ENCODE measurements around the gene CPSF2. TPM values are rescaled to one million over a fixed set of nuclear protein-coding genes. Genes with fewer than 3 reads are reported as not detected.
A peak's percentile ranks its signal among the peaks of the same experiment; 100 is the strongest.
"Not testable (repeated sequence)": the region's sequence is repeated elsewhere in the genome, so short reads cannot be mapped to it uniquely, and the experiment has no call there.

CPSF2 gene
- total and polyA plus RNA-seq, 10 donors, result 4.5 to 59.7 (median 36.6) TPM

DNA sequence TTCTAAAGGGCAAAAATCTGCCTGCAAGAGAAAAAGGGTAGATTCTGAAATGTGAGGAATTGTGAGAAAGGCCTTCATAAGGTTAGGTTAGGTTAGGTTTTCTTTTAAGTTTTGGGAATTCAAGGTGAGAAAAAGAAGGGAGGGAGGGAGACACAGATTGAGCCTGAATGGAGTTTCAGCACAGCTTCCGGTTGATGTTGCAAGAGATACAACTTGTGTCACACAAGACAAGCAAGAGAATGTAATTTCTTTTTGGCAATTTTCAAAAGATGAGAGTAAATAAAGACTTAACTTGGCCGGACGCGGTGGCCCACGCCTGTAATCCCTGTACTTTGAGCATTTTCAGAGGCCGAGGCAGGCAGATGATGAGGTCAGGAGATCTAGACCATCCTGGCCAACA lies 63.8 kb downstream of the CPSF2 start:
- peaks cover 0 to 8% (median 0%) of the 10 kb centered on the region in 8 donors for H3K9me3 ChIP-seq
- H3K36me3 ChIP-seq, result no peaks in the 10 kb centered on the region
- TF ChIP-seq POLR2AphosphoS5 (IDR thresholded peaks at IDR 0.05) (no peak), POLR2A (IDR thresholded peaks at IDR 0.05) (no peak)
- TF ChIP-seq, protein P1, sequence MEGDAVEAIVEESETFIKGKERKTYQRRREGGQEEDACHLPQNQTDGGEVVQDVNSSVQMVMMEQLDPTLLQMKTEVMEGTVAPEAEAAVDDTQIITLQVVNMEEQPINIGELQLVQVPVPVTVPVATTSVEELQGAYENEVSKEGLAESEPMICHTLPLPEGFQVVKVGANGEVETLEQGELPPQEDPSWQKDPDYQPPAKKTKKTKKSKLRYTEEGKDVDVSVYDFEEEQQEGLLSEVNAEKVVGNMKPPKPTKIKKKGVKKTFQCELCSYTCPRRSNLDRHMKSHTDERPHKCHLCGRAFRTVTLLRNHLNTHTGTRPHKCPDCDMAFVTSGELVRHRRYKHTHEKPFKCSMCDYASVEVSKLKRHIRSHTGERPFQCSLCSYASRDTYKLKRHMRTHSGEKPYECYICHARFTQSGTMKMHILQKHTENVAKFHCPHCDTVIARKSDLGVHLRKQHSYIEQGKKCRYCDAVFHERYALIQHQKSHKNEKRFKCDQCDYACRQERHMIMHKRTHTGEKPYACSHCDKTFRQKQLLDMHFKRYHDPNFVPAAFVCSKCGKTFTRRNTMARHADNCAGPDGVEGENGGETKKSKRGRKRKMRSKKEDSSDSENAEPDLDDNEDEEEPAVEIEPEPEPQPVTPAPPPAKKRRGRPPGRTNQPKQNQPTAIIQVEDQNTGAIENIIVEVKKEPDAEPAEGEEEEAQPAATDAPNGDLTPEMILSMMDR (IDR thresholded peaks at IDR 0.05 in 8 of 11, conservative IDR thresholded peaks at IDR 0.05 in 3 of 11), result no peak
- H3K27ac ChIP-seq, result peak overlapping the region in 1 of 8 donors; percentile 57
- no peaks in the 10 kb centered on the region for H3K27me3 ChIP-seq (replicated peaks in 1 of 7)
- H3K4me1 ChIP-seq, result no peaks in the 10 kb centered on the region
- intact Hi-C loops (cut with DNase I; ENCODE audit: low total_unique reads), result no loop called here
- 66 to 85% (median 81%) methylated on average over 6 of the region's 6 CpGs for WGBS, 5 donors
- DNase-seq, result no peak
- no peak overlapping the region for H3K4me3 ChIP-seq

DNA sequence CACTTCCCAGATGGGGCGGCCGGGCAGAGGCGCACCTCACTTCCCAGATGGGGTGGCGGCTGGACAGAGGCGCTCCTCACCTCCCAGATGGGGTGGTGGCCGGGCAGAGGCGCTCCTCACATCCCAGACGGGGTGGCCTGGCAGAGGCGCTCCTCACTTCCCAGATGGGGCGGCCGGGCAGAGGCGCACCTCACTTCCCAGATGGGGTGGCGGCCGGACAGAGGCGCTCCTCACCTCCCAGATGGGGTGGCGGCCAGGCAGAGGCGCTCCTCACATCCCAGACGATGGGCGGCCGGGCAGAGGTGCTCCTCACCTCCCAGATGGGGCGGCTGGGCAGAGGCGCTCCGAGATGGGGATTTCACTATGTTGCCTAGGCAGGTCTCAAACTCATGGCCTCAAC lies 65.8 kb downstream of the CPSF2 start:
- H3K4me1 ChIP-seq; H3K27me3 ChIP-seq (replicated peaks in 1 of 7); H3K27ac ChIP-seq; intact Hi-C loops (cut with DNase I; ENCODE audit: low total_unique reads); H3K9me3 ChIP-seq; H3K36me3 ChIP-seq; DNase-seq; H3K4me3 ChIP-seq: not testable (repeated sequence)
- 80 to 97% (median 92%) methylated on average over 7 to 23 of the region's 23 CpGs for WGBS, 5 donors

DNA sequence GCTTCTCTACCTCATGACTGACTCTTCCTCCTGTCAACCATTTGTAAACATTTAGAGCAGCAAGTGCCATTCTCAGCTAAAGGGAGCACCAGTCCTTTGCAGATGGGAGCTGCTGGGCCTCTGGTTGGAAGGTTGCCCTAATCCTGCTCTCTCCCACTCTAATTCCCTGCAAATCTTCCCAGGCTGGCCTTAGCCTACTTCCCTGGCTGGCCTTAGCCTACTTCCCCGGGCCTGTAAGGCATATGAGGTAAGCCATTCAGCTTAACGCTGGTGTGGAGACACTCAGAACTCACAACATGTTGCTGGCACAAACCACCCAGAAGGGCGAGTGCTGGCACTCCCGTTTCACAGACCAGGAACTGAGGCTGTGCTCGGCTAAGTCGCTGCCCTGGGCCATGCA lies 69.0 kb downstream of the CPSF2 start:
- no peaks in the 10 kb centered on the region for H3K27me3 ChIP-seq (replicated peaks in 1 of 7)
- H3K27ac ChIP-seq, result no peak overlapping the region
- DNase-seq, result no peak
- H3K4me3 ChIP-seq, result no peak overlapping the region
- peaks cover 0 to 8% (median 0%) of the 10 kb centered on the region in 8 donors for H3K9me3 ChIP-seq
- TF ChIP-seq POLR2A (IDR thresholded peaks at IDR 0.05) (no peak), POLR2AphosphoS5 (IDR thresholded peaks at IDR 0.05) (no peak)
- TF ChIP-seq, protein P1 (IDR thresholded peaks at IDR 0.05 in 8 of 11, conservative IDR thresholded peaks at IDR 0.05 in 3 of 11), result no peak
- intact Hi-C loops (cut with DNase I; ENCODE audit: low total_unique reads), result no loop called here
- H3K4me1 ChIP-seq, result no peaks in the 10 kb centered on the region
- WGBS, 5 donors, result 53 to 89% (median 85%) methylated on average over 2 to 6 of the region's 6 CpGs
- H3K36me3 ChIP-seq, result no peaks in the 10 kb centered on the region

DNA sequence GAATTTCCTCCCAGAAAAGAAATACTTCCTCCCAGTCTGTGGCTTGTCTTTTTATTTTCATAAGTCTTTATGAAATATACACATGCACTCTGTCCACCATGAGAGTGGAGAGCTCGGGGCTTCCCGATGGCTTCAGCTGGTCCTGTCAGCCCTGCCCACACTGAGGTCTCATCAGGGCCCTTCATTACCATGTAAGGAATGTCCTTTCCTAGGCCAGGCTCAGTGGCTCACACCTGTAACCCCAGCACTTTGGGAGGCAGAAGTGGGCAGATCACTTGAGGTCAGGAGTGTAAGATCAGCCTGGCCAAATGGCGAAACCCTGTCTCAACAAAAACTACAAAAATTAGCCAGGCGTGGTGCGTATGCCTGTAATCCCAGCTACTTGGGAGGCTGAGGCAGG lies 77.0 kb downstream of the CPSF2 start:
- WGBS, 5 donors, result 87 to 93% (median 89%) methylated on average over 5 of the region's 5 CpGs

More for the DNA sequence above, 77.0 kb downstream of the CPSF2 start:
- H3K27ac ChIP-seq, result no peak overlapping the region
- H3K27me3 ChIP-seq (replicated peaks in 1 of 7), result peaks cover 0 to 26% (median 0%) of the 10 kb centered on the region in 7 donors
- TF ChIP-seq, protein P1 (IDR thresholded peaks at IDR 0.05 in 8 of 11, conservative IDR thresholded peaks at IDR 0.05 in 3 of 11), result no peak
- TF ChIP-seq POLR2A (IDR thresholded peaks at IDR 0.05) (no peak), POLR2AphosphoS5 (IDR thresholded peaks at IDR 0.05) (no peak)
- intact Hi-C loops (cut with DNase I; ENCODE audit: low total_unique reads), result no loop called here
- no peak for DNase-seq
- H3K4me3 ChIP-seq, result no peak overlapping the region
- H3K9me3 ChIP-seq, result no peaks in the 10 kb centered on the region
- H3K36me3 ChIP-seq, result no peaks in the 10 kb centered on the region
- H3K4me1 ChIP-seq, result no peaks in the 10 kb centered on the region
